HG03457 (cell line): ENCODE measurements around the gene RPL29.
A peak's percentile ranks its signal among the peaks of the same experiment; 100 is the strongest.

Experiments used
- ATAC-seq: cut with Tn5 transposase; IDR thresholded peaks from one replicate; pipeline ENCODE4 v1.9.1; 2021; ENCODE audit warnings: moderate number of reproducible peaks; ENCODE audit not compliant: unreplicated experiment

RPL29 gene

DNA sequence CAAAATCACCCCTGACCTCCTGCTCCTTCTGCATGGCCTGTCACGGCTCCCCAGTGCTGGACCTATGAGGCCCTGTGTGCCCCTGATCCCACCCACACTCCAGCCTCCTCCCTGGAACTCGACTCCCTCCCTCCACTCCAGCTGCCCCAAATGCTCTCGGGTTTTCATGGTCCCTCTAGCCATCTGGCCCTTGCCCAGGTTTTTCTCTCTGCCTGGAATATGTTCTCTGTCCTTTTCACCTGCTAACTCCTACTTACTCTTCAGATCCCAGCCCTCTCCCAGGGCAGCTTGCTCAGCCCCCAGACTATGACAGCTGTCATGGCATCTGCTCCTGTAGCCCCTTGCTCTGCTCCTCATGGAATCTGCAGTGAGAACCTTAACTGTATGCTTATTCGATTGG is 30.3 kb upstream of the RPL29 start:
- ATAC-seq = no peak

DNA sequence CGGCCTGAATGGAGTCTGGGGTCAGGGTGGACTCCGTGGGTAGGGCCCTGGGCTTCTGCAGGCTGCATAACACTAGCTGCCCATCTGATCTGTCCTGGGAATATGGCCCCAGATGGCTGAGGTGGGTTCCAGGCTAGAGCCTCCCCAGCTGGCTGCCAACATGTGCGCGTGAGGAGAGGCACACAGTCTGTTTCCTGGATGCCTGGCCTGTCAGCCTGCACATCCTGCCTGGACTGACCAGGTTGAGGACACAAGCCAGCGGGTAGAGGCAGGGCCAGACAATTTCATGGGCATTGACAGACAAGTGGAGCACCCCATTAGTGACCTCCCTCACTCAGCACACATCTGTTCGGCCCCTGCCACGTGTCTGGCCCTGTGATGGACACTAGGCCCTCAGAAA is 29.8 kb upstream of the RPL29 start:
- ATAC-seq = no peak

DNA sequence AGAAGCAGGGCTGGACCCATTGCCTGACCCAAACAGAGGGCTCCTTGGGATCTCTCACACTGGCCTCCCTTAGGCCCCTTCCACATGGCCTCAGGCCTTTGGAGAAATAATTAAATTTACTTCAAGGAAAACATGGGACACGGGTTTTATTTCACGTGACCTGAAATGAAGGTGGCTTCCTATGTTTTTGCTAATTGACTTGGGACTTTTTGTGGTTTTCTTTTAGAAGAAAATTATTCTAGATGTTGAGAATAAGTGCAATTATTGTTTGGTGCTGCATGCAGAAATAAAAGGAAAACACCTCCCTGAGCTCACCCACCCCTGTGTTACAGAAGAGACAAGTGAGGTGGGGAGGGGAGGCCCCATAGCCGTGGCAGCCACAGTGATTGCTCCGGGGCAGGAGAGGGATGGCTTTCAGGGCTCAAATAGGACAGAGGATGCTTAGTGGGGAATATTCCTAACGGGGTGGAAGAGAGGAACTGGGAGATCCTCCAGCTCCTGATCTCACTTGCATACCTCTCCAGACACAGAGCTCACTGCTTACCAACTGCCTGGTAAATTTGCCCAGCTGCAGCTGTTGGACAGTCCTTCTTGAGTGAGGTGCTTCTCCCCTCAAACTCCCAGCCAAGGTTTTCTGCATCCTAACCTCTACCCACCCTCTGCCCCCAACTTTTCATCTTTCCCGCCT is 29.2 kb upstream of the RPL29 start:
- ATAC-seq = no peak

DNA sequence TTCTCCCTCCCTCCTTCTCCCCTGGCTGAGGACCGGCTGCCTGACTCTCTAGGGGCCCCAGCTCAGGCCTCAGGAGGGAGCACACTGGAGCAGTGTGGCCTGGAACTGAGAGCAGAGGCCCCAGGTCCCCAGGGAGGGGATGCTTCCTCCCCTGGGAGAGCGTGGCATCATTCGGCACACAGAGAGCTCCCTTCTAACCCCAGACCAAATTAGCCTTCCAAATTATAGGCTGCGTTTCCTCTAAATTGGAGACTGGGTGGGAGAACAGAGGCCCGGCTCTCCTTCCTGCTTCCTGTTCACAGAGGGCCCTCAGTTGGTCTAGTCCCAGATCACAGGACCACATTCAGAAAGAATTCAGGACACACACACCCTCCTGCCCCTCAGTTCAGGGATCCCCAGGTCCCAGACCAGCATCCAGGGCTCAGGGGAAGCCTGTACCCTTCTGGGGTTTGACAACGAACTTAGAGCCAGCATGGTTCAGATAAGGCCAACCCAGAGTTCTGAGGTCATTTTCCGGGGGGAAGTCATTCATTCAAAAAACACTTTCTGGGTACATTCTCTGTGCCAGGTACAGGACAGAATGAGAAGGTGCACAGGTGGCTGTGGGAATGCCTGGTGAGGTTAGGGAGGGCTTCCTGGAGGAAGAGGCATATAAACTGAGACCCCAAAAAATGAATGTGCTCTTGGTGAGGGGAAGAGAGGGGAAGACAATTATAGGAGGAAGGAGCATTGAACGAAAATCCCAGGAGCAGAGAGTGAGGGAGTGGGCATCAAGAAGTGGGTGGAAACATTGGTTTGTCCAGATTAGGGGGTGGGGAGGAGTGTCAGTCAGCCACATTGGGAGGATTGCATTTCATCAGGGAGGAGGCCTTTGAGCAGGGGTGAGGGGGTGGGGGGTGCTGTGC is 28.4 kb upstream of the RPL29 start:
- peak; percentile 68 for ATAC-seq

DNA sequence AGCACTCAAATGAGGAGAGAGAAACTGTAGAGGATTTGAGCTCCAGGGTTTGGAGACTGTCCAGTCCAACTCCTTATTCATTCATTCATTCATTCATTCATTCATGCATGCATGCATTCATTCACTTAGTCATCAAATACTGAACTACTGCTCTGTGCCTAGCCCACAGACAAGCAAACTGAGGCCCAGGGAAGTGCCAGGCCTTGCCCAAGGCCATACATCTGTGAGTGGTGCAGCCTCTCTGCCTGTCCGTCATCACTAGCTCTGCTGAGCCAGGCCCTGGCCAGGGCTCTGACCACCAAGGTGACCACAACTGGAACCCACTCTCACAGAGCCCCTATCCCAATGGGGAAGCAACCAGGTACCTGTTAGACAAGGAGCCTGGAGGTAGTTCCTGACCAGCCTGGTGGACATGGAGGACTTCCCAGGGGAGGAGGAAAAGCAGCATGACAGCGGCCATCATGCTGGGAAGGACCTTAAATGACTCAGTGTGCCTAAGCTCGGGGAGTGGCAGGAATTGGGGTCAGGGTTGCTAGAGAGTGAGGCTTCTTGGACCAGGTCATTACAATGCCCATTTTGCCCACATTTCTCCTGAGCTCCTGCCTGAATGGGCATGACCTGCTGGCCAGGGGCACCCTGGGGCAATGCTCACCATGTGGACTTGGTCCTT is 27.5 kb upstream of the RPL29 start:
- ATAC-seq = no peak

DNA sequence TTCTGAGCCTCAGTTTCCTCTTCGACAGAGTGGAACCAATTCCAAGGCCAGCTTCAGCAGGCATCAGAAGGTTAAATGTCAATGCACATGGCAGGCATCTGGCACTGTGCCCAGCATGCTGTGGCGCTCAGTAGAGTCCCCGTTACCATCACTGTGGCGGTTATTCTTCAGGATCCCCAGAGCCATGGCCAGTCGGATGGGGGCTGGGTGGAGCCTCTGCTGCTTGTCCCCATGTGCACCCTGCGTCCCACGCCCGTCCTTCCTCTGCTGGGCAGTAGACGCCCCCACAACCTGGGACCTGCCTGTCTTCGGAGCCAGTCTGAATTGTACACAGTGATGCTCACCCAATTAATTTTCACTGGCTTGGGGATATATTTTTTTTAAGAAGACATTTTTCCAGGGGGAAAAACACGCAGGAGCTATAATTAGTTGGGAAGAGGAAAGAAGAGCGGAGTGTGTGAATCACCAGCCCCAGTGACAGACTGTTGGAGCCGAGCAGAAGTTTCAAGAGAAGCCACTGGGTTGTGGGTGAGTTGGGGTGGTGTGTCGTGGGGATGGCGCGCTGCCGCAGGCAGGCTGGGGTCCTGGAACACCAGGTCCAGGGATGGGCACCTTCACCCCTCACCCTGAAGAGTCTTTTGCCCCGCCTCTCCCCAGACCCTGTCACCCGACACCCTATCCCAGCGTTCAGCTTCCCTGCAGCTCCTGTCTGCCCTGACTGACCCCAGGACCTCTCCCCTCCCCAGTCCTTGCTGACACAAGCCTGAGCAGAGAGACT is 26.8 kb upstream of the RPL29 start:
- no peak for ATAC-seq

DNA sequence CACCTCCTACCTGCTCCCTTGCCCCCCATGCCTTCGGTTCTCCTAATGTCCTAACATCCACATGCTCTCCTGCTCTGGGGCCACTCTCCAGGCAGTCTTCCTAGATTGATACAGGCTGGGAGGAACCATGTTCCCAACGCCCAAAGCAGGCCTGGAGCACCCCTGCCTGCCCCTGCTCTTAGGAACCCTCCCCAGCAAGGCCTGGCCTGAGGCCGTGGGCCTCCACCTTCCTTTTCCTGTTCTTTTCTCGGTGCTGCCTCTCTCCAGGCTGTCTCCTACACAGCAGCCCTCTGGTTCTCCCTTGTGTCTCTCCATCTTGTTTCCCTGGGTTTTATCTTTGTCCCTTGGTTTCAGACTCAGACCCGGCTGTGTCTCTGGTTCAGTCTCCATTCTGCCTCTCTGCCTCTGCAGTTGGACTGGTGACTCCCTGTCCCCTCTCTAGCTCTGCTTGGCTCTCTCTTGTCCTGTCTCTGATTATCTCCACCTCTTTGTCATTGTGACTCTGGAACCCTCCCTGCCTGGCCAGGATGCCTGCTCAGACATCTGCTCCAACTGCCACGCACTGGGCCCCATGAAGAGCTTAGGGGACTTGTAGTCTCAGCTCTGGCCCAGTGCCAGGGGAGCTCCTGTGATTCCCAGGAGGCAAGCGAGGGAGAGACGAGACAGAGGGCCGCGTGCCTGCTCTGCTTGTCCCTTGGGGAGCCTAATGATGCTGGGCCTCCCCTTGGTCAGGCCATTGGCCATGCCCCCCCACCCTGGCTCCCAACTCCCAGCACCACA is 26.0 kb upstream of the RPL29 start:
- ATAC-seq = no peak

DNA sequence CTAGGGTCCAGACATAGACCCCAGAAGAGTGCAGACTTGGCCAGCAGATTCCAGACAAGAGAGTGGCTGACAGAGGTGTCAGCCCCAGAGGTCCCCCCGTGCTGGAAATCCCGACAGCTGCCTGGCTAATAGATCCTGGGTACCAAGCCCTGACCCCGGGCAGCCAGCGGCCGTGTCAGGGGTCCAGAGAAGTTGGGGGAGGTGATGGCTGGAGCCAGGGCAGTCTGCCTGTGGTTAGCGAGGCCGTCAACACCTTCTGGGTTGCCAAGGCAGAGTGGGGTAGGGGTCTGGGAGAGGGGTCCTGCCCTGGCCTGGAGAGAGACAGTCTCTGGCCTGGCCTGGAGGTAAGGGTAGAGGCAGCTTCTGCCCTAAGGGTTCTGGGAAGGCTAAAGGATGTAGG is 25.1 kb upstream of the RPL29 start:
- no peak for ATAC-seq

DNA sequence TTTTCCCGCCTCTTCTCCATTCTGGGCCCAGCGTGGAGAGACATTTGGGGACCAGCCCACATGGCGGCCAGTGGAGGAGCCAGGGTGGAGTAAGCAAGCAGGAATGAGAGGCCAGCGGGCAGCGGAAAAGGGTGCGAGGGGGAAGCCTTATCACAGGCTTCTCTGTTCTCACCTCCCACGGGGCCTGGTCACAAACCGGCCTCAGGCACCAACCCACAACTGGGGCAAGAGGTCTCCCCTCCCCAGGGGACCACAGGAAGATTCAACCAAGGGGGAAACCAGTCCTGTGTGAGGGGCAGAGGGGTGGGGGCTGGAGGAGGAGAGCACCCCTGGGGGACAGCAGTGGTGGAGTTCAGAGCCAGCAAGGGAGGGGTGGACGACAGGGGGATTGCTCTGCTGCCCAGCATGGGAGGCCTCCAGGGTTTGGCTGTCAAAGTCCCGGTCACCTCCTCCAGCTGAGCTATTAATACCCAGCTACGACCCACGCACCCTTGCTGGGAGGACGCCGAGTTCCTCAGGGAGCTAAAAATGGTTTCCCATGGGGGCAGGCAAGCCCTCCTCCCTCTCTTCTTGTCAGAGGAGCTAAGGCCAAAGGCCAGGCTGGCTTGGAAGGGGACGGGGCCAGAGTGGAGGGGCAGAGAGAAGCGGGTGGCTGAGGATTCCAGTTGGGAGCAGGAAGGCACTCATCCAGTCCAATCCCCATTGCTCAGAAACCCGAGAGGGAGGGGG is 23.8 kb upstream of the RPL29 start:
- ATAC-seq = no peak

DNA sequence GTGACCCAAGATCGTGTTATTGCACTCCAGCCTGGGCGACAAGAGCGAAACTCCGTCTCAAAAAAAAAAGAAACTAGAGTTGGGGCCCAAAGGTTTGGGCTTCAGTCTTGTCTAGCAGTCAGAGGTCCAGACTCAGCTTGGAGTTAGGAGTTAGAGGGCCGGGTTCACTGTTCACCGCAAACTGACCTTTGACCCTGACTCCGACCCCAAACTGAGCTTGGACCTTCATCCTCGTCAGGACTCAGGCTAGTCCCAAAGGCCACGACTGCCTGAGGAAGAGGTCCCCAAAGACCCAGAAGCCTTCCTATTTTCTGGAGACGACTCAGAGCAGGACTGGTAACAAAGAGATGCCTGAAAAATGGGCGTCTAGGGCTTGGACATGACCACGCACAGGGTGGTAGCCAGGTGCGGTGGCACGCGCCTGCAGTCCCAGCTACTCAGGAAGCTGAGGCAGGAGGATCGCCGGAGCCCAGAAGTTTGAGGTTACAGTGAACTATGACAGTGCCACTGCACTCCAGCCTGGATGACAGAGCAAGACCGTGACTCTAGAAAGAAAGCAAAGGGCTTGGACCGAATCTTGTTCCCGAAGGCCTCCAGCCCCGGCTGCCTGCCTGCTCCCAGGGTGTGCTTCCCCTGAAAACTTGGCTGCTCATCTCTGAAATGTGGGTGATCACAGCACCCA is 22.8 kb upstream of the RPL29 start:
- ATAC-seq = no peak

DNA sequence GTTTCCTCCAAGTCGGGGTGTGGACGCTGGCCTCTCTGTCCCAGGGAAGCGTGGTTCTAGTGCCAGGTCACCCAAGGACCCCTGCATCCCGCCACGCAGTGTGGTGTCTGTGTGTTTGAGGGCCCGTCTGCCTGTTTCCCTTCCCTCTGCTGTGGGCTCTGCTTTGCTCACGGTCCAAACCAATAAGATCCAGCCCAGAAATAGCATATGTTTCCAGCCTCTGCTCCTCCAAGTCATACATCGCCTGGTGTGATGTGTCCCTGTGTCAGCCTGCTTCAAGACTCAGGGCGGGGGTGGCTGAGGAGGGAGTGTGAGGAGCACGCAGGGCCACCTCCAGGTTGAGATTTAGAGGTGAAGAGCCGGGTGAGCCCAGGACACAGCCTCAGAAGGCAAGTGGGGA is 21.9 kb upstream of the RPL29 start:
- no peak for ATAC-seq

DNA sequence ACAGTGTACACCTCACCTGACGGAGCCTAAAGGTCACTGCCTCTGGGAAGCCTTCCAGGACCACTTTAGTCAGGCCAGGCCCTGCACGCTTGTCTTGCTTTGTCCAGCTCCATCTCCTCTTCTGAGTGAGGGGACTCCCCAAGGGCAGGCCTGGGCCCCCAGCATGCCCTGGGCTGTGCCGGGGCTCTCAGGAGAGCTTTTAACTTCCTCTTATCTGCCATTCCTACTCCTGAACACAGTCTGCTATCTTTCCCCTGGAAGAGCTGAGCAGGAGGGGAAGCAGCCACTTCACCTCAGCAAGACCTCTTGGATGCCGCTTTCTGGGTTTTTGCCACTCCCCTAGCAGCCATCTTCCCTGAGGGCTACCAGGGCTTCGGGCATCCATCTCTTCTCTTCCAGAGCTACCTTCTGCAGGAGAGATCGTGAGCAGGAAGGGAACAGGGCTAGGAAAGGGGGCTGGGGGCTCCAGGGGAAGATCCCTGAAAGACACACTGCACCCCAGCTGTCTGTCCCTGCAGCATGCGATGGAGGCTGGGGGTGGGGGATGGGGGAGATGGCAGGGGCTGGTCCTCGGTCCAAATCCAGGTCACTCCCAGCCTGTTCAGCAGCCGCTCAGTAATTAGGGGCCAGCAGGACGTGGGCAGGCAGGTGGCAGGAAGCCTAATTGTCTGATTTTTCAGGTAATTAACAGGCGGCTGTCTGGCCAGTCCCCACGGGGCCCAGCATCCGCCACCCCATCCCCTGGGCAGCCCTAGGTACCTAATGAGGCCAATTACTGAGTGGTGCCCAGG is 19.9 kb upstream of the RPL29 start:
- no peak for ATAC-seq

DNA sequence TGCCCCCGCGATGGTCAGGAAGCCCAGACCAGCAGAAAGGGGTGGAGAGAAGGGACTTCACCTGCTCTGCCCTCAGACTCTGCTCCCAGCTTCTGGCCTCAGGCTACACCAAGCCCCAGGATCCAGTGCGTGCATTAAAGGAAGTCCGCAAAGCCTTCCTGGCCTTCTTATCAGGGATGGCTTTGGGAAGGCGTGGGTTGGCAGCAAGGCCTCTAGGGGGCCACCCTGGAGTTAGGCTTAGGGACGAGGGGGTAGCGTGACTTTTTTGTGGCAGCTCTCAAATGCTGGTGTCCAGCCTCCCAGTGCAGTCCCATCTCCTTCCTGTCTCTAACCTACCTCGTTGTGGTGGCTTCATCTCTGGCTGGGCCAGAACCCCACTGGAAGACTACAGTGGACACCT is 18.9 kb upstream of the RPL29 start:
- no peak for ATAC-seq

DNA sequence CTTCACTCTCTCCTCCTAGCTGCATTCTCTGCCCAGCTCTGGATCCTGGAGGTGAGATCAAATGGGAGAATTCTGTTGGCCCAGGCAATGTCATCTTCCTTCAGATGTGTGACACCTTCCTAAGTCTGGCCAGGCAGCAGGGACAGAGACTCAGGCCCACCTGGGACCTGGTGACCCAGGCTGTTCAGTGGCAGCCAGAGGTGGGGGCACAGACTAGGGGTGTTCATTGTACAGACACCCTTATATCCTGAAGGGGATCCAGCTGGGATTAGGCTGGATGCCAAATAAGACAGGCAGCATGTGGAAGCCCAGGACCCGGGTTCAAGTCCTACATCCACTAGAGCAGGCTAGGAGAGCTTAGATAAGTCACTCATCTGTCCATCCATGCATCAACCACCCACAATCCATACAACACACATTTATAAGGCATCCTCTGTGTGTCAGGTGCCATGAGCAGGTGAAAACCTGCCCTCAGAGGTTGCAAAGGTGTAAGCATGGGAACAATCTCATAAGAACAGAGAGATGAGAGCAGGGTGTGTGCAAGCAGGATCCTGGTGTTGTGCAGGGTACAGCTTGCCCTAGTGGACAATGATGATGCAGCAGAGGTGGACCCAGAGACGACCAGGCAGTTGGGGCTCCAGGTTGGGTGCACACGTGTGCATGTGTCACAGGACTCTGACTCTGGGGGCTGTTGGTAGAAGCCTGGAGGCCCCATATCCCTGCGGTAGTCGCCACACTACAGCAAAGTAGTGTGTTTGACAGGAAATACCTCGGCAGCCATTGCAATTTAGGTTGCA is 18.3 kb upstream of the RPL29 start:
- ATAC-seq = no peak

DNA sequence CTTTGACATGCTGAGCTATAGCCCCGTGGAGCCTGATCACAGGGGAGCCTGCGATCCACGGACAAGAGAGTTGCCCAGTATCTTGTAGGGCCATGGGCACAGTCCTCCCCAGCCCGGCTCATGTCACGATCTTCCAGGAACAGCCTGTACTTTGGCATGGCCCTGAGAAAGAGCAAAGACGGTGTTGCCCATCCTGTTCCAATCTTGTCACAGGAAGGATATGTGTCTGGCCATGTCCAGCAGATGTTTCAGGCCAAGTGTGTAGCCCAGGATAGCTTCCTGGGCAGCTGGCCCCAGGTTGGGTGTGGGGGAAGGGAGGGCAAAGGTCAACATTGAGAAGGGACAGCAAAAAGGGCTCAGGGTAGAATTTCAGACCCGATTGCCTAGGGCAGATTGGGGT is 17.0 kb upstream of the RPL29 start:
- no peak for ATAC-seq

DNA sequence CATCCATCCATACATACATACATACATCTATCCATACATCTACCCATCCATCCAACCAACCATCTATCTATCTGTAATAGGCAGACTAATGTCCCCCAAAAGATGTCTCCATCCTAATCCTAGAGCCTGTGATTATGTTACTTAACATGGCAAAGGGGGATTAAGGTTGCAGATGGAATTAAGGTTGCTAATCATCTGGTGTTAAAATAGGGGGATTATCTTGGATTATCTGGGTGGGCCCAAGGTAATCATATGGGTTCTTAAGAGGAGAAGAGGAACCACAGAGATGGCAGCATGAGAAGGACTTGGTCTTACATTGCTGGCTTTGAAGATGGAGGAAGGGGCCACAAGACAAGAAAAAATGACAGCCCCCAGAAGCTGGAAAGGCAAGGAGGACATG is 14.7 kb upstream of the RPL29 start:
- no peak for ATAC-seq

DNA sequence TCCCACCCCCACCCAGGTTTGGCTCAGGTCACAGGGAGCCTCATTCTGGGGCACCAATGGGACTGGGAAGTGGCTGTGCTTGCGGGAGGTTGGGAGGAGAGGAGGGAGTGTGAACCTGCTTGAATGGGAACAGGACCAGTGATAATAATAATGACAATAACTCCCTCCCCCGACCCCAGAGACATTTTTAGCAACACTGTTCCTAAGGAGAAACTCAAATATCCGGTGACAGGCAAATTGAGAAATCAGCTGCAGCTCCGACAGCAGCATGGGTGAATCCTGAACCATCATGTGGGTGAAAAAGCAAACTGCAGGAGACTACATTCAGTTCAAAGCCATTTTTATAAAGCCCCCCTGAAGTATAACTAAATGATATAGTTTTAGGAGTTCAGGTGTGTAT is 11.6 kb upstream of the RPL29 start:
- no peak for ATAC-seq

DNA sequence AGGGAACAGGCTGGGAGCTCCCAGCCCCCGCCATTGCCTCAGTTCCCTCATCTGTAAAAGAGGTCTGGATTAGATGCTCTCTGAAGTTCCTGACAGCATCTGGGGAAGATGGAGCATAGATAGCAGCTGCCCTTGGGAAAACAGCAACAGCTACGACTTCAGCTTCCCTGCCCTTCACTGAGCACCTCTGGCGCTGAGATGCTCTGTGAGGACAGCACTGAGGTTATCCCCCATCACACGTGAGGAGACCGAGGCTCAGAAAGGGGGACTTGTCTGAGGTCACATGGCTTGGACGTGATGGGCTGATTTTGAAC is 11.1 kb upstream of the RPL29 start:
- no peak for ATAC-seq
